Right lung (tissue), 10 donors: Measurements from ENCODE around the gene AVPR2. TPM values are rescaled to one million over a fixed set of nuclear protein-coding genes. Genes with fewer than 3 reads are reported as not detected.

Experiments
- DNase-seq, 2 donors: peaks; one replicate each; pipeline ENCODE4 v3.0.0-alpha.2; 2013
- long read RNA-seq, 8 donors: transcript quantifications; one replicate each; lab custom pipeline, GENCODE V29; 2026
- polyA plus RNA-seq, 5 donors: library from polyadenylated mRNA; unstranded; fragments of 120-200 nt; gene quantifications; one replicate each; pipeline versions ENCODE4 v1.2.1 to v1.2.3, GENCODE V29; 2013; ENCODE audit warnings: inconsistent platforms in 1 of 5, low replicate concordance in 1 of 5; ENCODE audit not compliant: insufficient read length in 5 of 5, insufficient read depth in 1 of 5

Gene AVPR2
- 1 to 10 TPM in 1 of 5 donors, under 1 TPM in 4; 0.58 to 1.3 (median 0.73) TPM for polyA plus RNA-seq
- long read RNA-seq, donor 1, partial matches to known transcripts, result 0 of 1 reads
- long read RNA-seq, donor 1, other reads (novel, unspliced or antisense), result 0 of 1 reads
- long read RNA-seq, donor 2, result 0 reads
- long read RNA-seq, donor 3, result 0 reads
- long read RNA-seq, donor 4, result 0 reads
- long read RNA-seq, donor 5, result 0 reads
- long read RNA-seq, donor 6, result 0 reads
- long read RNA-seq, donor 7, result 0 reads
- long read RNA-seq, donor 8, result 0 reads

DNA sequence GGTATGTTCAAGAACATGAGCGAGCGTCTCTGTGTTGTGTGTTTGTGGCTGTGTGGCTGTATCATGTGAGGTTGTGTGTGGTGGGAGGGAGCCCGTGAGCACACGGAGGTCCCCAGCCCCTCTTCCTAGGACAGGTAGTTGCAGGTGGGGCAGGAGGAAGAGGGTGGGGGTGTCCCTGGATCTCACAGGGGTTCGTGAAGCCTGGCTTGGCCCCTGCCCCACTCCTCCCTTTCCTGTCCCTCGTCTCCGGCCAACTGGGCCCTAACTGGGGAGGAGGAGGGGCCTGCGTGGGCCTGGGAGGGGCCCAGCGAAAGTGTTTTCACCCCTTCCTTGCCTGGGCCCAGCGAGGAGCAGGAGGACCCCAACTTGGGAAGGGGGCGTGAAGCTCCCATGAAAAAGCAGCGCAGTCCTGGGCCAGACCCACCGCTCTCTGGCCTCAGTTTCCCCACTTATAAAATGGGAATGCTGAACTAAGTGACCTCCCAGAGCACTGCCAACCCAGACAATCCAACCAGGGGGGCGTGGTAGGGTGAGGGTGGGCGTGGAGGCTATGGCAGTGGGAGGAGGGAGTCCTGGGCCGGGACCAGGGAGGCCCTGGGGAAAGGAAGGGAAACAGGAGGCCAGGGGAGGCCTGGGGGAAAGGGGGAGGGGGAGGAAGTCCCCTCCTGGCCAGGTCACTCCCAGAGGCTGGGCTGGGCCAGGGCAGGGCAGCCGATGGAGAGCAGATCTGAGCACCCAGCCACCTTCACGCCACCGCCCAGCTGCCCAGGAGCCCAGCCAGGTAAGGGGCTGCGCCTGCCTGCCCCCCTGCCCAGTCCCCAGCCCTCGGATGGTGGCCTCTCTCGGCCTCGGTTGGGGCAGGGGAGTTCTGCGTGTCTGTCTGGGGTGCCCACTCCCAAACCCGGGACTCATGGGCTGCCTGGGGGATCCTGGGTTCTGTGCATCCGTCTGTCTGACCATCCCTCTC is at the start of gene AVPR2:
AVPR2 (plus strand) TSS at position 683 of the 967 bp plus-strand sequence. CDS start 473 bp downstream, outside the sequence.
- no peak for DNase-seq

DNA sequence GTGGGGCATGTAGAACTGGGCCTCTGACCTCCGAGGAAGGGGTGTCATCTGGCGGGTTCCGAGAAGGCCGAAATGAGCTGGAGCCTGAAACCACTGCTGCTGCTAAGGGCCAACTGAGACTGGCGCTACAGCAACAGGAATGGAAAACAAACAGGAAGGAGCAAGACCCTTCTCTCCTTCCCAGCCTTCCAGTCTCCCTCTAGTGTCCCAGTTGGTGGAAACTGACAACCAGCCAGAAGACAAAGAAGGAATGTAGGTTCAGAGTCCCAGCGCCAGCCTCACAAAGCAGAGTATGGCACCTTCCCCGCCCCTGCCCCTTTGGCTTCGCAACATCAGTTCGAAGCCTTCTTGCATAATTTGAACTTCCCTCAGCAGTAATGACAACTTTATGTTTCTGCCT is 49.8 kb upstream of the AVPR2 start:
- no peak for DNase-seq

DNA sequence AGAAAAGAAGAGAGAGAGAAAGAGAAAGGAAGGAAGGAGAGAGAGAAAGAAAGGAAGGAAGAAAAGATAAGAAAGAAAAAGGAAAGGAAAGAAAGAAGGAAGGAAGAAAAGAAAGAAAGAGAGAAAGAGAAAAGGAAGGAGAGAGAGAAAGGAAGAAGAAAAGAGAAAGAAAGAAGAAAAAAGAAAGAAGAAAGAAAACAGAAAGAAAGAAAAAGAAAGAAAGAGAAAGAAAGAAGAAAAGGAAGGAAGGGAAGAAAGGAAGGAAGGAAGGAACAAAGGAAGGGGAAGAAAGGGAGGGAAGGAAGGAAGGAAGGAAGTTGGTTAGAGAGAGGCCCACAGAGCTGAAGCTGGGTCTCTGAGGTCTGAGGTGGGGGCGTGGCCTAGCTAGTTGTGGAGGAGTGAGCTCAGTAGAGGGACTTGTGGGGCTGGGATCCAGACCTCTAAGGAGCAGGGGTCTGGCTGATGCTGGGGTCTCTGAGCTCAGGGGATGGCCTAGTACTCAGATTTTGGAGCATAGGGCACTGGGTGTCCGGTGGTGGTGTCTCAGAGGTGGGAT is 47.0 kb upstream of the AVPR2 start:
- DNase-seq, result no peak

DNA sequence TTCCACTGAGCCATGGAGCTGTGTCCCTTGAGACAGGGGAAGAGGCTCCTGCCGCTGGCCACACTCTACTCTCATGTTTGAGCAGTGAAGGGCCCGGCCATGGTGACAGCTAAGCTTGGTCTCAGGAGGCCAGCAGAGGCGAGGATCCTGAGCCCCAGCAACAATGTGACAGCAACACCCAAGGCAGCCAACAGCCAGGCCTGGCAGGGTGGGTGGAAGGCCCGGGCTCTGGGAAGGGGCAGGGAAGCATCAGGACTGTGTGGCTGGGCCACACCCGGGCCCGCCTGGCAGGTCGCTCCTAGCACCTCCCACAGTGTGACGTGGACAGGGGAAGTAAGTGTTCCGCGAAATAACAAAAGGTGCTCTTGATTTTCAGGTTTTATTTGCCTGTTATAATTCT is 43.3 kb upstream of the AVPR2 start:
- no peak for DNase-seq

DNA sequence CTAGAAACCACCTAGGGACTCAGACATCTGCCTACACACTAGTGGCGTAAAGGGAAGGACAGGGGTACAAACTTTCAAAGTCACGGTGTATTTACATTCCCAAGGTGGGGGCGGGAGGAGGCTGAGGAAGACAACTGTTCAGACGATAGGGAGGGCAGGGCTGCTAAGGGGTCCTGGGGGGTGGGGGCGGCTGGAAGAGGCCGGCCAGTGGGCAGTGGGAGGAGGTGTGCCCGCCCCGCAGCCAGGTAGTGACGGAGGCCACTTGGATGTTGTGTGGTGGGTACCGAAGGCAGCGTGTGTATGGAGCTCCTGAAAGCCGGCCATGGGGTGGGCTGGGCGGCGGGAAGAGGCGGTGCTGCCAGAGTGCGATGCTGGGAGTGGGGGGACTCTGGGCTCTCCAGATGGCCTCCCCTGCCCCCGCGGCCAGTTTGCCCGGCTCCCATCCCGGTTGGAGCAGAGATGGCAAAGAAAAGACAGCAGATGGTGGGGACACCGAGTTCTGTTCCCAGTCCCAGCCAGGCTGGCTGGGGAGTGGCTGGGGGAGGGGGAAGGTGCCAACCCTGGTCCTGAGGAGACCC is 42.7 kb upstream of the AVPR2 start:
- no peak for DNase-seq

DNA sequence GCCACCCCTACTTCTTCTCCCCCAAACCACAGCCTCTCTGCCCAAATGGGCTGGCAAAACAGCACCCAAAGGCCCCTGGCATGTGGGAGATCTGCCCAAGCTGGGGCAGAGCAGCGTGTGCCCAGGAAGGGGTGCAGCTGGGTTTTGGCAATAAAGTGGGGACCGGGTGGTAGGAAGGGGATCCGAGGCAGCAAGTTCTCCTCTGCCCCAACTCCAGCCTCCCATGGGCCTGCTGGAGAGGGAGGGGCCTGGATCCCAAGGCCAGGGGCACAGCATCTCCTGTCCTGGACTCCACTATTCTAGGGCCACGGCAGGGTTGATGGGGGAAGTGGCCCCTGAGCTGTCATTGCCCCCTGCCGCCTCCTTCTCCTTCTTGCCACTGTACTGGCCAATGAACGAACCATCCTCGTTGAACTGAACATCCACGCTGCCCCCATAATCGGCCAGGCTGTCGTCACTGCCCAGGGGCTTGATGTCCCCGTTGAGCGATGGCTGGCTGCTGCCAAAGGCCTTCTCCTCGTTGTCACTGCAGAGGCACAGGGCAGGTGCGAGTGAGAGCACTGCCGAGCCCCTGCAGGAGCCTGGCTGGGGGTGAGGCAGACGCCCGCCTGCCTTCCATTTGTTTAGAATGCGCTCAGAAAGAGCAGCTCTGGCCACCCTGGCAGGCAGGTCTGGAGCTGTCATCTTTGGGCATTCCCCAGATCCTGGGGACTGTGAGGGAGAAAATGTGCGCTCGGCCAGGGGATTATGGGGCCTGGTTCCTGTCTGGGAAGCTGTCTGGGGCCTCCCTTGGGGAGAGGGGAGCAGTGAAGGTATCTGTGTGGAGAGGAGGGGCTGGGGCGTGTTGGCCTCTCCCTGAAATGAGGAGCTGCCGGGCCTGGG is 41.9 kb upstream of the AVPR2 start:
- DNase-seq, result no peak

DNA sequence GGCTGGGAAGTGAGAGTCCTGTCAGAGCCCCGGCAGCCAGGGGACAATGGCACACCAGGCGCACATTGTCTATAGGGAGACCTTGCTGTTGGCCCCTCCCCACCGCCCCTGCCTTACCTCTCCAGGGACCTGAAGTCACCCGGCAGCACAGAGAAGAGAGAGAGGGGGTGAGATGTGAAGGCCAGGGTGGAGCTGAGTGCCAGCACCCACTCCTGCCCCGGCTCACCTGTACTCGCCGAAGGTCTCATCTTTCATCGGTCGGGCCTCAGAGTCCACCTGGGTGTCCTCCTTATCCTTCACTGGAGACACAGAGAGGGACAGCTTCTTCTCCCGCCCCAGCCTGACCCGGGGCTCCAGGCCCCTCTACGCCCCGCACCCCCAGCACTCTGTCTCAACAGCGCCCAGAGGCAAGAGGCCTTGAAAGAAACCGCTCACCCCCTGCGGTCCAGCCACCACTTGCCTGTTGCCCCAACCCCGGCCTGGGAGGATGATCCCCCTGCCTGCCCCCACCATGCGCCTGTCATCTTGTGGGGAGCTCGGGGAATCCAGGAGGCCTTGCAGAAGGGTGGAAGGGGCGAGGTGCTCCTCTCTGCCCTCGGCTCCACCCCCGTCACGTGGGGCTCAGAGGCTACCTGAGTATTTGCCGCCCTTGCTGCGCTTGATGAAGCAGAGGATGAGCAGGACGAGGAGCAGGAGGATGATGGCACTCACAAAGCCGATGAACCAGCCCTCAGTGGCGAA is 41.1 kb upstream of the AVPR2 start:
- no peak for DNase-seq

DNA sequence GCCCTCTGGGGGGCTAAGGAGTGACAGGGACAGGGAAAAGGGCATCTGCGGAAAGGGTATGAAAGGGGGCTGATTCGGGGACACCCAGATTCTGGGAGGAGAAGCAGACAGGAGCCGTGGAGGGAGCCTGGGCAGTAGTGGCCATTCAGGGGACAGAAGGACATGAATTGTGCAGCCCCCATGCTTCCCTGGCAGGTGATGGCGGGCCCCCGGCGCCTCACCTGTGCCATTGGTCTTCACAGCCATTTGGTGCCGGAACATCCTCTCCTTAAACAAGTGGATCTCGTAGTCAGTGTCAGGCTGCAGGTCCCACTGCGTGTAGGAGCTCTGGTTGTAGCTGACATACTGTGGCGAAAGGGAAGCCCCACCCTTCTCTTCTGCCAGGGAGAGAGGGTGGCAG is 40.4 kb upstream of the AVPR2 start:
- DNase-seq, result no peak

DNA sequence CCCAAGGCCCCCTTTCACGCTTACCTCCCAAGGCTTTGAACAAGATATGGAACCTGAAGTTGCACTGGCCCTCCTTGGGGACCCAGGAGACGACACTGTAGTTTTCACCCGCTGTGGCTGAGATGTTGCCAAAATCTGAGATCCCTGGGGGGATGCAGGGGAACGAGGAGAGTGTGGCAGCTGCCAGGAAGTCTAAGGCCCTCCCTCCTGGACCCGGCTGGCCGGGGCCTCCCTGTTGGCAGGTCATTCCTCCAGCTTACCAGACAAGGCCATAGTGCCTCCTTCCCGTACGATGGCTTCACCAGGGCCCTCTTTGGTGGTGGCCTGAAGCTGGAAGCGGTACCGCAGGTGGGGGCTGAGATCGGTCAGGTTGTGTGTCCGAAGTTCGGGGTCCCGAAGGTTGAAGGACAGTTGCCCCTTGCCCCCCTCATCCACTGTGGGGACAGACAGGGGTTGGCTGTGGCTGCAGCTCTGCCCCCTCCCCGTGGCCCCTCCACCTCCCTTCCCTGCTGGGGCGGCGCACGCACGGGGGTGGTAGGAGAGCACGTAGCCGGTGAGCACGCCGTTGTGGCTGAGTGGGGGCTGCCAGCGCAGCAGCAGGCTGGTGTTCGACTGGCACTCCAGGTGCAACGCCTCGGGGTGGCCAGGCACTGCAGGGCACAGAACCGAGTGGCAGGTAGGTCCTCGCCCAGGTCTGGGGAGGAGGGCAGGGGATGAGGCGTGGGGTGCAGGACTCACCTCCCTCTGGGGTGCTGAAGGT is 39.7 kb upstream of the AVPR2 start:
- no peak for DNase-seq

DNA sequence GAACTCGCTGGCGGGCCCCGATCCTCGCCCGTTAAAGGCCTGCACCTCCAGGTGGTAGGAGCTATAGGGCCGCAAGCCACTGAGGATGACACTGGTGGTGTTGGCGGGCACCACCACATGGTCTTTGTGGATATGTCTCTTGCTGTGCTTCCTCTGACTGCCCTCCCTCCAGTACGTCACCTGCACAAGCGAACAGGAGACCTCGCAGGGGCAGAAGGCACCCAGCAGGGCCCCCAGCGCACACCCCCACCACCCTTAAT is 39.2 kb upstream of the AVPR2 start:
- no peak for DNase-seq

DNA sequence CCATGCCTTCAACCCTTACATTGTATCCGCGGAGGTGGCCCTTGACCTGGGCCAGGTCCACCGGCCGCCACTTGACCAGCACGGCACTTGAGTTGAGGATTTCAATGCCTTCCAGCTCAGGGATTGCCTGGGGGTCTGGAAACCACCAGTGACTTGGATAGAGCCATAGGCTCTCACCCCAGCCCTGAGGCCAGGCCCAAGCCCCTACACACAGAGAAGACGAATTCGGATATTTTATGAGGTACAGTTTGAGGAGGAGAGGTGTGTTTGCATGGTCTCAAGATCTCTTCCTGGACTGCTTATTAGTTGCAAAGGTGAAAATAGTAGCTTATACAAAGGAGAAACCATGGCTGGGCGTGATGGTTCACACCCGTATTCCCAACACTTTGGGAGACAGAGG is 38.8 kb upstream of the AVPR2 start:
- no peak for DNase-seq

DNA sequence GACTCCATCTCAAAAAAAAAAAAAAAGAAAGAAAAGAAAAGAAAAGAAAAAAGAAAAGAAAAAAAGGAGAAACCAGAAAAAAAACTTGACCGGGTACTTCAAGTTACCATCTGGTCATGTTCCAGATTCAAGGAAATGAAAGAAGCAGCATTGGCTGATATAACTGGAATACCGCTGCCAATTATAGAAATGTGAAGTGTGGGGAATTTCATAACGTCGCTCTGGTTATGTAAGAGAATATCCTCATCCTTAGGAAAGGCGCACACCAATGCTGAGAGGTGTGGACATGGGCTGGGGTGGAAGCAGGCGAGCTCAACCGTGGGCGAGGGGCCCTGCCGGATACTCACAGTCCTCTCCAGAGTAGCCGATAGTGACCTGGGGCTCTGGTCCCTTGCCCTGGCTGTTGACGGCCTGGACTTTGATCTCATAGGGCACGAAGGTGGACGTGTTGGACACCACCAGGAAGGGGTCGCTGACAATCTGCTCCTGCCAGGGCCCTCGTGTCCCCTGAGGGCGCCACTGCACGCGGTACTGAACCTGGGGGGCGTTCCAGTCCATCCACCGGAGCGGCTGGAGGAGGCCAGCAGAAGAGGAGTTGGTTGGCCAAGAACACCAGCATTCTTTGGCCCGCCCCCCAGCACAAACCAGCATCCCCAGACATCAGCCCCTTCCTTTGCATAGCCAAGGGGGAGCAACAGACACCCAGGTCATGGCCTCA is 38.0 kb upstream of the AVPR2 start:
- DNase-seq, result no peak

DNA sequence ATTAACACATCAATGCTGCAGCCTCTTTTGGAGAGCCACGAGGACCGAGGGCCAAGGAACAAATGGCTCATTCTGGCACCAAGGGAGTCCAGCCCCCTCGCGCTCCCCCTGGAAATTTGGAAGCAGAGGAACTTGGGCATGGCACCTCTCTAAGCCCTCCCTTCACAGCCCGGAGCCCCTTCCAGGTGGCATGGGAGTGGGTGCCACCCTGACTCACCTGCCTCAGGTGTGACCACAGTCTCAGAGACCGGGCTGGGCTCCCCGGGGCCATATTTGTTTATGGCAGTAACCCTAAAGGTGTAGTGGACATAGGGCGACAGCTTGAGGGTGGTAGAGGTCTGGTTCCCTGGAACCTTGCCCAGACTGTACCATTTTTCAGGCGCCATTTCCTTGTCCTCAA is 37.3 kb upstream of the AVPR2 start:
- no peak for DNase-seq

DNA sequence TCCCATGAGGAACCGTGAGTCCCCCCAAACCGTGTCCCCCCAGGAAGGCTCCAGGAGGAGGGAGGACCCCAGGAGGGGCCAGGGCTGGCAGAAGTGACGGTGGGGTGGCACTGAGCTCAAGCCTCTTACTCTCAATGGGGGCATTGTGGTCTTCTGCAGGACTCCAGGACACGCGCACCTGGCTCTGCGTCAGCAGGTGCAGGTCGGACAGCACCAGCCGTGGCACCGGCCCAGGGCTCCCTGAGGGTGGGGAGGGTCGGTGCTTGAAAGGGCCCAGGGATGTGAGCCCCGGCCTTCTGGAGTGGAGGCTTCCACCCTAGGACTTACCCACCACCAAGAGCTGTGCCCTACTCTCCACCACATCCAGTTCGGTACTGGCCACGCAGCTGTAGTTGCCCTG is 36.8 kb upstream of the AVPR2 start:
- no peak for DNase-seq

DNA sequence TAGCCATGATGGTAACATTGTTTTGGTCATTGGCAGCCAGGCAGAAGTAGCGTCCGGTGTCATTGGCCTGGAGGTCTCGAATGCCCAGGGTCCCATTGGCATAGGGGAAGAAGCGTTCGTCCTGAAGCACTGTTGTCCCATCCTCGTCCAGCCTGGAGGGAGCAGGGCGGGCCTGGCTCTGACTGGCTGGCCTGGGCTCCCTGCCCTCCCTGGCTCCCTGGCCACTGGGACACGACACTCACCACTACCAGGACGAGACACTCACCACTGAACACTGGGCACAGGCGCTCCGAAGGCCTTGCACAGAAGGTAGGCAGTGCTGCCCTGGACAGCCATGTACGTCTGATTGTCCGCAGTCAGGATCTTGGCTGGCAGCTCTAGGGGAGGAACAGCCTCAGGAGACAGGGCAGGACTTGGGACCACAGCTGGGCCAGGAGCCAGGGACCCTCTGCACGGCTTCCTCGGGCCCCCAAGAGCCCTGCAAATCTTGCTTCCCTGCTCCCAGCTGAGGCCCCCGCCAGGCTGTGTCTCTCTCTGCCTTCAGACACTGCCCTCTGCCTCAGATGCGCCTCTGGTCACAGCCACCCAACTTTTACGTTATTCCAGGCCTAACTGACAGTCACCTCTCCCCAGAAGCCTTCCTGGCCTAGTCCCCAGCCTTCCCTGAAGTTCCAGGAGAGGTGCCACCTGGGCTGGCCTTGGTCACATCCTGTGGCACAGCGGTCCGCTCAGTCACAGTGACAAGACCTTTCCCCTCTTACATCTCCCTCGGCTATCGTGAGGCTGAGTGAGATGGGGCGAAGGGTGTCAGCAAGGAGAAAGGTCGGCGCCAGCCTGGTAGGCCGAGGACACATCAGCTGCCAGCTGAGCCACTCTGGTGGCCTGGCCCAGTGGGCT is 35.6 kb upstream of the AVPR2 start:
- no peak for DNase-seq

DNA sequence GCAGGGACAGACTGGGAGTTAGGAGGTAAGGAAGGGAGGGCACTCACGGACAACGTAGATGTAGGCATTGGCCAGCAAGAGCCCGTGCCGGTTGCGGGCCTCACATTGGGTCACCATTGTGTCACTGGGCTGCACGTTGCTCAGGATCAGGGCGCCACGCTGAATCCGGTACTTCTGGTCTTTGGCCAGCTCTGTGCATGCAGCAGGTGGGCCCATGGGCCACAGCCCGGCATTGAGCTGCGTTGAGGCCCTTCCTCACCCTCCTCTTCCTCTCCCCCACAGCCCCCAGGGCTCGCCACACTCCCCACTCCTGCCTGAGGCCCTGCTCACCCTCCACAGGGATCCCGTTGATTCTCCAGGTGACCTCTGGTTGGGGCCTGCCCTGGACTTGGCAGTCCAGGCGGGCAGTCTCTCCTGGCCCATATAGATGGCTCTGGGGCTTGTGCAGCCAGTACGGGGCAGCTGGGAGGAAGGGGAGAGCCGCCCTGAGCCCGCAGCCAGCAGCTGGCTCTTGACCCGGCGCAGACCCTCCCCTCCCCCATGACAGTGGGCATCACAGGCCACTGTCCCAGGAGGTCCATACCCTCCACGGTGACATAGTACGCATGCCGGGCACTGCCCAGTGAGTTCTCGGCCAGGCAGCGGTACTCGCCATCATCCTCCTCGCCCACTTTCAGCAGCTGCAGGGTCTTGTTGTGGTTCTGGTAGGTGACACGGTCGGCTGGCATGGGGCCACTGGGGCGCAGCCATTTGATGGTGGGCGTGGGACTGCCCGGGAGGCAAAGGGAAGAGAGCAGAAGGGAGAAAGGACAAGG is 34.8 kb upstream of the AVPR2 start:
- no peak for DNase-seq

DNA sequence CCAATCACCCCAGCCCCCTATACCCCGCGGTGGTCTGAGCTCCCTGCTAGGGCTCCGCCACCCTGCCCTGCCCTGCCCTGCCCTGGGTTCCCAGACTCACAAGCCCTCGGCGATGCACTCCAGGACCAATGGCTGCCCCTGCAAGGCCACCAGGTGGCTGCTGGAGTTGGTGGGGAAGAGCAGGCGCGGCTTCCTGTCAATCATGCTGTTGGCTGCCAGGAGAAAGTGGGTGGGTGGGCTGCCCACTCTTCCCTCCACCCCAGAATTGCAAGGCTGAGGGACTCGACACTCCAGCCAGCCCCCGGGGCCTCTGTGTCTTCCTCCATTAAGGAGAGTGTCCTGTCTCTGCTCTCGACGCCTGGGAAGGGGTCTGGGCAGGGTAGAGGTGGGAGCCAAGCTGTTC is 34.2 kb upstream of the AVPR2 start:
- no peak for DNase-seq
